ENCODE measurements around the gene SERPINB6. TPM values are rescaled to one million over a fixed set of nuclear protein-coding genes. Genes with fewer than 3 reads are reported as not detected.

SERPINB6 gene
- total and polyA plus RNA-seq, 9 of the 15 experiments (the other 6 are each of a cell fraction or from before 2014, with no cell fraction given), result 86.6 to 211 (median 143) TPM

- peak; percentile 43; the same call in 1 of the 2 replicates for TF ChIP-seq PBX2 (CRISPR knock-in tag; IDR thresholded peaks at IDR 0.05; ENCODE audit: low read depth)
- TF ChIP-seq PBX2 (tag; conservative IDR thresholded peaks at IDR 0.05; ENCODE audit: low read depth), result peak; percentile 98
- peak; percentile 74 for TF ChIP-seq TFAP4 (CRISPR knock-in tag; IDR thresholded peaks at IDR 0.05; ENCODE audit: borderline replicate concordance)
- no peak for TF ChIP-seq ELF4 (CRISPR knock-in tag; IDR thresholded peaks at IDR 0.05)
- TF ChIP-seq RB1 (IDR thresholded peaks at IDR 0.05; ENCODE audit: low read depth), result peak; percentile 75; the same call in 1 of the 2 replicates
- TF ChIP-seq NFATC3 (IDR thresholded peaks at IDR 0.05), result peak; percentile 76; the same call in 1 of the 2 replicates
- no peak for TF ChIP-seq ZNF445 (CRISPR knock-in tag; IDR thresholded peaks at IDR 0.05; ENCODE audit: low read depth)
- TF ChIP-seq HDGF (IDR thresholded peaks at IDR 0.05), result 0 out of 2 replicates have a peak, but pooled peaks have one; percentile 80
- no peak for TF ChIP-seq MGA (IDR thresholded peaks at IDR 0.05)
- peak; percentile 71; the same call in 1 of the 2 replicates for TF ChIP-seq TOE1 (IDR thresholded peaks at IDR 0.05; ENCODE audit: borderline replicate concordance)
- no peak for TF ChIP-seq TOE1 (CRISPR knock-in tag; IDR thresholded peaks at IDR 0.05; ENCODE audit: borderline replicate concordance, low read depth)
- peak; percentile 95 for TF ChIP-seq STAT5A (IDR thresholded peaks at IDR 0.05; ENCODE audit: borderline replicate concordance, low read length)
- TF ChIP-seq ARID2 (IDR thresholded peaks at IDR 0.05), result peak; percentile 48; the same call in 1 of the 2 replicates
Measured at GRCh38 chr6:2931970-2932748, 39.2 kb downstream of the SERPINB6 start (continued).

All from K562 (cell line).